ENCODE measurements around the gene NXPH2.

The NXPH2 gene

GRCh38 chr2:138763971-138764370 is 16.2 kb downstream of the NXPH2 start:
- H3K36me3 ChIP-seq (ENCODE audit: control insufficient read depth in 4 of 4, insufficient read depth in 4 of 4, low read length in 3 of 4): no peaks in the 10 kb centered on the region
- peaks cover 0 to 3% (median 0%) of the 10 kb centered on the region in 5 experiments for H3K27me3 ChIP-seq (replicated peaks in 2 of 5; ENCODE audit: control insufficient read depth in 4 of 5, insufficient read depth in 5 of 5, low read length in 4 of 5)
- no peak overlapping the region for H3K27ac ChIP-seq (ENCODE audit: insufficient read depth in 1 of 2, low read depth in 1 of 2, low read length in 2 of 2, poor library complexity in 1 of 2, severe bottlenecking in 2 of 2)
- no peaks in the 10 kb centered on the region for H3K9me3 ChIP-seq (ENCODE audit: control extremely low read depth in 1 of 5, control insufficient read depth in 4 of 5, insufficient read depth in 2 of 5, low read depth in 1 of 5, low read length in 4 of 5)
- no peak overlapping the region for H3K4me3 ChIP-seq (ENCODE audit: control insufficient read depth in 1 of 7, extremely low read depth in 1 of 7, insufficient read depth in 4 of 7, low read depth in 2 of 7, low read length in 6 of 7)
- CTCF ChIA-PET: no interaction called here
- no peaks in the 10 kb centered on the region for H3K4me1 ChIP-seq (ENCODE audit: control extremely low read depth in 1 of 4, control insufficient read depth in 4 of 4, insufficient read depth in 4 of 4, low read length in 3 of 4)
- DNase-seq: no peak
- POLR2A ChIA-PET: no interaction called here

GRCh38 chr2:138762533-138762932 is 17.7 kb downstream of the NXPH2 start:
- Histone ChIP-seq H3K9me3 (ENCODE audit: control extremely low read depth in 1 of 5, control insufficient read depth in 4 of 5, insufficient read depth in 2 of 5, low read depth in 1 of 5, low read length in 4 of 5) (no peaks in the 10 kb centered on the region), H3K4me3 (ENCODE audit: control insufficient read depth in 1 of 7, extremely low read depth in 1 of 7, insufficient read depth in 4 of 7, low read depth in 2 of 7, low read length in 6 of 7) (no peak overlapping the region), H3K27me3 (replicated peaks in 2 of 5; ENCODE audit: control insufficient read depth in 4 of 5, insufficient read depth in 5 of 5, low read length in 4 of 5) (peaks cover 0 to 3% (median 0%) of the 10 kb centered on the region in 5 experiments), H3K27ac (ENCODE audit: insufficient read depth in 1 of 2, low read depth in 1 of 2, low read length in 2 of 2, poor library complexity in 1 of 2, severe bottlenecking in 2 of 2) (no peak overlapping the region), H3K36me3 (ENCODE audit: control insufficient read depth in 4 of 4, insufficient read depth in 4 of 4, low read length in 3 of 4) (no peaks in the 10 kb centered on the region), H3K4me1 (ENCODE audit: control extremely low read depth in 1 of 4, control insufficient read depth in 4 of 4, insufficient read depth in 4 of 4, low read length in 3 of 4) (no peaks in the 10 kb centered on the region)
- CTCF ChIA-PET: interaction anchor here (1.9 kb wide), 1 partner anchor 25 kb away, joined by 4 read pairs; no protein-coding TSS in a partner anchor
- no peak for DNase-seq
- POLR2A ChIA-PET: no interaction called here

- Histone ChIP-seq H3K4me3 (ENCODE audit: control insufficient read depth in 1 of 7, extremely low read depth in 1 of 7, insufficient read depth in 4 of 7, low read depth in 2 of 7, low read length in 6 of 7) (no peak overlapping the region), H3K27me3 (replicated peaks in 2 of 5; ENCODE audit: control insufficient read depth in 4 of 5, insufficient read depth in 5 of 5, low read length in 4 of 5) (peaks cover 0 to 3% (median 0%) of the 10 kb centered on the region in 5 experiments), H3K27ac (ENCODE audit: insufficient read depth in 1 of 2, low read depth in 1 of 2, low read length in 2 of 2, poor library complexity in 1 of 2, severe bottlenecking in 2 of 2) (no peak overlapping the region), H3K36me3 (ENCODE audit: control insufficient read depth in 4 of 4, insufficient read depth in 4 of 4, low read length in 3 of 4) (no peaks in the 10 kb centered on the region), H3K9me3 (ENCODE audit: control extremely low read depth in 1 of 5, control insufficient read depth in 4 of 5, insufficient read depth in 2 of 5, low read depth in 1 of 5, low read length in 4 of 5) (no peaks in the 10 kb centered on the region), H3K4me1 (ENCODE audit: control extremely low read depth in 1 of 4, control insufficient read depth in 4 of 4, insufficient read depth in 4 of 4, low read length in 3 of 4) (no peaks in the 10 kb centered on the region)
- DNase-seq: no peak
- POLR2A ChIA-PET: no interaction called here
- WGBS (ENCODE audit: insufficient coverage): 90% methylated on average over 2 of the region's 3 CpGs
- CTCF ChIA-PET: no interaction called here
Observed at GRCh38 chr2:138760676-138761075, 19.5 kb downstream of the NXPH2 start.

GRCh38 chr2:138757384-138757783 is 22.8 kb downstream of the NXPH2 start:
- POLR2A ChIA-PET: interaction anchor here (0.6 kb wide), 1 partner anchor 51 kb away, joined by 3 read pairs; no protein-coding TSS in a partner anchor
- CTCF ChIA-PET: no interaction called here
- Histone ChIP-seq H3K9me3 (ENCODE audit: control extremely low read depth in 1 of 5, control insufficient read depth in 4 of 5, insufficient read depth in 2 of 5, low read depth in 1 of 5, low read length in 4 of 5) (no peaks in the 10 kb centered on the region), H3K4me3 (ENCODE audit: control insufficient read depth in 1 of 7, extremely low read depth in 1 of 7, insufficient read depth in 4 of 7, low read depth in 2 of 7, low read length in 6 of 7) (no peak overlapping the region), H3K27me3 (replicated peaks in 2 of 5; ENCODE audit: control insufficient read depth in 4 of 5, insufficient read depth in 5 of 5, low read length in 4 of 5) (no peaks in the 10 kb centered on the region), H3K36me3 (ENCODE audit: control insufficient read depth in 4 of 4, insufficient read depth in 4 of 4, low read length in 3 of 4) (no peaks in the 10 kb centered on the region), H3K4me1 (ENCODE audit: control extremely low read depth in 1 of 4, control insufficient read depth in 4 of 4, insufficient read depth in 4 of 4, low read length in 3 of 4) (no peaks in the 10 kb centered on the region), H3K27ac (ENCODE audit: insufficient read depth in 1 of 2, low read depth in 1 of 2, low read length in 2 of 2, poor library complexity in 1 of 2, severe bottlenecking in 2 of 2) (no peak overlapping the region)
- WGBS (ENCODE audit: insufficient coverage): 100% methylated on average over 2 of the region's 2 CpGs
- DNase-seq: no peak

GRCh38 chr2:138752197-138752956 is 27.8 kb downstream of the NXPH2 start:
- no peak overlapping the region for H3K4me3 ChIP-seq (ENCODE audit: control insufficient read depth in 1 of 7, extremely low read depth in 1 of 7, insufficient read depth in 4 of 7, low read depth in 2 of 7, low read length in 6 of 7)
- 50% methylated on average over 2 of the region's 7 CpGs for WGBS (ENCODE audit: insufficient coverage)
- ChIA-PET POLR2A (no interaction called here), CTCF (no interaction called here)
- H3K4me1 ChIP-seq (ENCODE audit: control extremely low read depth in 1 of 4, control insufficient read depth in 4 of 4, insufficient read depth in 4 of 4, low read length in 3 of 4): no peaks in the 10 kb centered on the region
- DNase-seq: no peak
- H3K27ac ChIP-seq (ENCODE audit: insufficient read depth in 1 of 2, low read depth in 1 of 2, low read length in 2 of 2, poor library complexity in 1 of 2, severe bottlenecking in 2 of 2): no peak overlapping the region
- peaks cover 0 to 3% (median 0%) of the 10 kb centered on the region in 5 experiments for H3K9me3 ChIP-seq (ENCODE audit: control extremely low read depth in 1 of 5, control insufficient read depth in 4 of 5, insufficient read depth in 2 of 5, low read depth in 1 of 5, low read length in 4 of 5)
- H3K27me3 ChIP-seq (replicated peaks in 2 of 5; ENCODE audit: control insufficient read depth in 4 of 5, insufficient read depth in 5 of 5, low read length in 4 of 5): no peaks in the 10 kb centered on the region
- H3K36me3 ChIP-seq (ENCODE audit: control insufficient read depth in 4 of 4, insufficient read depth in 4 of 4, low read length in 3 of 4): no peaks in the 10 kb centered on the region

GRCh38 chr2:138744713-138745112 is 35.5 kb downstream of the NXPH2 start:
- Histone ChIP-seq H3K4me3 (ENCODE audit: control insufficient read depth in 1 of 7, extremely low read depth in 1 of 7, insufficient read depth in 4 of 7, low read depth in 2 of 7, low read length in 6 of 7) (no peak overlapping the region), H3K36me3 (ENCODE audit: control insufficient read depth in 4 of 4, insufficient read depth in 4 of 4, low read length in 3 of 4) (no peaks in the 10 kb centered on the region), H3K27ac (ENCODE audit: insufficient read depth in 1 of 2, low read depth in 1 of 2, low read length in 2 of 2, poor library complexity in 1 of 2, severe bottlenecking in 2 of 2) (no peak overlapping the region), H3K27me3 (replicated peaks in 2 of 5; ENCODE audit: control insufficient read depth in 4 of 5, insufficient read depth in 5 of 5, low read length in 4 of 5) (no peaks in the 10 kb centered on the region), H3K4me1 (ENCODE audit: control extremely low read depth in 1 of 4, control insufficient read depth in 4 of 4, insufficient read depth in 4 of 4, low read length in 3 of 4) (peaks cover 0 to 9% (median 4%) of the 10 kb centered on the region in 4 experiments), H3K9me3 (ENCODE audit: control extremely low read depth in 1 of 5, control insufficient read depth in 4 of 5, insufficient read depth in 2 of 5, low read depth in 1 of 5, low read length in 4 of 5) (peaks cover 0 to 3% (median 0%) of the 10 kb centered on the region in 5 experiments)
- 27% methylated on average over 3 of the region's 3 CpGs for WGBS (ENCODE audit: insufficient coverage)
- DNase-seq: peak in 2 of 3 donors; percentile 53 to 70
- ChIA-PET POLR2A (no interaction called here), CTCF (no interaction called here)

- peaks cover 0 to 2% (median 0%) of the 10 kb centered on the region in 5 experiments for H3K9me3 ChIP-seq (ENCODE audit: control extremely low read depth in 1 of 5, control insufficient read depth in 4 of 5, insufficient read depth in 2 of 5, low read depth in 1 of 5, low read length in 4 of 5)
- 100% methylated on average over 1 of the region's 4 CpGs for WGBS (ENCODE audit: insufficient coverage)
- H3K27me3 ChIP-seq (replicated peaks in 2 of 5; ENCODE audit: control insufficient read depth in 4 of 5, insufficient read depth in 5 of 5, low read length in 4 of 5): no peaks in the 10 kb centered on the region
- ChIA-PET CTCF (no interaction called here), POLR2A (no interaction called here)
- no peak for DNase-seq
- H3K27ac ChIP-seq (ENCODE audit: insufficient read depth in 1 of 2, low read depth in 1 of 2, low read length in 2 of 2, poor library complexity in 1 of 2, severe bottlenecking in 2 of 2): no peak overlapping the region
- H3K4me1 ChIP-seq (ENCODE audit: control extremely low read depth in 1 of 4, control insufficient read depth in 4 of 4, insufficient read depth in 4 of 4, low read length in 3 of 4): peaks cover 0 to 9% (median 4%) of the 10 kb centered on the region in 4 experiments
- no peaks in the 10 kb centered on the region for H3K36me3 ChIP-seq (ENCODE audit: control insufficient read depth in 4 of 4, insufficient read depth in 4 of 4, low read length in 3 of 4)
- no peak overlapping the region for H3K4me3 ChIP-seq (ENCODE audit: control insufficient read depth in 1 of 7, extremely low read depth in 1 of 7, insufficient read depth in 4 of 7, low read depth in 2 of 7, low read length in 6 of 7)
Observed at GRCh38 chr2:138742441-138743057, 37.6 kb downstream of the NXPH2 start.
